ENCODE measurements around the gene KLKB1.

- no peak for TF ChIP-seq CTCF (IDR thresholded peaks at IDR 0.05; ENCODE audit: low read length)
- TF ChIP-seq EZH2 (optimal IDR thresholded peaks at IDR 0.05; ENCODE audit: low read depth, low read length) = no peak
Observed at GRCh38 chr4:186249785-186250754, 22.8 kb downstream of the KLKB1 start.
